Neural progenitor cell (in vitro differentiated cells): Measurements from ENCODE around the gene TMCC3.

Experiments
- CTCF ChIP-seq: fragments of 200-600 bp; sonication (generic); IDR thresholded peaks from 2 replicates; pipeline ENCODE4 v1.5.1; 2017; ENCODE audit warnings: antibody characterized with exemption, mild to moderate bottlenecking
- EZH2 ChIP-seq: fragments of 200-600 bp; sonication (generic); IDR thresholded peaks from 2 replicates; pipeline ENCODE4 v1.6.1; 2017; ENCODE audit warnings: antibody characterized with exemption, mild to moderate bottlenecking, moderate library complexity
- EZH2phosphoT487 ChIP-seq: fragments of 200-600 bp; sonication (generic); IDR thresholded peaks from 2 replicates; pipeline ENCODE4 v1.6.1; 2017; ENCODE audit warnings: antibody characterized with exemption

DNA sequence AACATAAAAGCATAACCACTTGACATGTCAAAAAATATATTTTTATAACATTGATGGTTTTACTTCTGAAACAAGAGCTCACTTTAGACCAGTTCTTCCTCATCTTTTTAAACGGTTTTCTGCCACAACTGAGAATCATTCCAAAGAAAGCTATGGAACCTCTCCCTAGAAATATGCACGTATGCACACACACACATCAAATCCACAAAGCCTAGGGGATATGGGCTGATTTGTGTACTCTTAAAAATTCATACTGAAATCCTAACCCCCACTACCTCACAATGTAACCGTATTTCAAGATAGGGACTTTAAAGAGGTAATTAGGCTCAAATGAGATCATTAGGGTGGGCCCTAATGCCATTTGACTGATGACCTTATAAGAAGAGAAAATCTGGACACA is 19.3 kb downstream of the TMCC3 start:
- TF ChIP-seq EZH2 (no peak), CTCF (no peak), EZH2phosphoT487 (no peak)
